Measurements from ENCODE around the gene FLYWCH1. TPM values are rescaled to one million over a fixed set of nuclear protein-coding genes. Genes with fewer than 3 reads are reported as not detected.
A peak's percentile ranks its signal among the peaks of the same experiment; 100 is the strongest.

FLYWCH1 gene
- 10 to 100 TPM; 30.3 to 34.9 (median 33.7) TPM for total RNA-seq (2021; fragmentation: NEBNext Ultra II Directional; extraction: Animal tissue kit (Norgen Biotek cat#: 25700))
- long read RNA-seq, full-length matches to known transcripts: 15 of 28 reads
- long read RNA-seq, partial matches to known transcripts: 4 of 28 reads
- long read RNA-seq, other reads (novel, unspliced or antisense): 9 of 28 reads

GRCh38 chr16:2911638-2912329 lies at the start of gene FLYWCH1:
Gene FLYWCH1 (plus strand): TSS chr16:2911931. CDS start chr16:2929686, 17,755 bp downstream.
- no peaks in the 10 kb centered on the region for H3K27me3 Mint-ChIP-seq (ENCODE audit: insufficient read depth)
- TF ChIP-seq CTCF (IDR thresholded peaks at IDR 0.05): no peak
- peaks cover 46% of the 10 kb centered on the region for H3K4me1 Mint-ChIP-seq (ENCODE audit: low read depth)
- H3K36me3 Mint-ChIP-seq (ENCODE audit: low read depth): 0 out of 2 replicates have a peak, but pooled peaks cover 4% of the 10 kb centered on the region
- peak within 1 kb of the TSS; percentile 86 for H3K4me3 Mint-ChIP-seq
- H3K27ac Mint-ChIP-seq: peak within 1 kb of the TSS; percentile 93
- DNase-seq: peak; percentile 94
- no peaks in the 10 kb centered on the region for H3K9me3 Mint-ChIP-seq

GRCh38 chr16:2865651-2866050 lies 46.1 kb upstream of the FLYWCH1 start:
- Mint-ChIP-seq H3K36me3 (ENCODE audit: low read depth) (peaks cover 6% of the 10 kb centered on the region; the same call in 1 of the 2 replicates), H3K4me3 (no peak overlapping the region), H3K4me1 (ENCODE audit: low read depth) (peaks cover 13% of the 10 kb centered on the region), H3K9me3 (peaks cover 6% of the 10 kb centered on the region), H3K27ac (no peak overlapping the region), H3K27me3 (ENCODE audit: insufficient read depth) (peaks cover 6% of the 10 kb centered on the region; the same call in 1 of the 2 replicates)
- no peak for TF ChIP-seq CTCF (IDR thresholded peaks at IDR 0.05)
- no peak for DNase-seq

GRCh38 chr16:2866431-2866830 lies 45.3 kb upstream of the FLYWCH1 start:
- TF ChIP-seq CTCF (IDR thresholded peaks at IDR 0.05): no peak
- DNase-seq: no peak
- H3K4me1 Mint-ChIP-seq (ENCODE audit: low read depth): peaks cover 13% of the 10 kb centered on the region
- H3K27me3 Mint-ChIP-seq (ENCODE audit: insufficient read depth): peaks cover 6% of the 10 kb centered on the region; the same call in 1 of the 2 replicates
- peaks cover under 1% of the 10 kb centered on the region; the same call in 1 of the 2 replicates for H3K36me3 Mint-ChIP-seq (ENCODE audit: low read depth)
- H3K4me3 Mint-ChIP-seq: no peak overlapping the region
- no peak overlapping the region; the same call in 1 of the 2 replicates for H3K27ac Mint-ChIP-seq
- H3K9me3 Mint-ChIP-seq: peaks cover 1% of the 10 kb centered on the region; the same call in 1 of the 2 replicates

GRCh38 chr16:2867661-2867986 lies 44.1 kb upstream of the FLYWCH1 start:
- Mint-ChIP-seq H3K27me3 (ENCODE audit: insufficient read depth) (peaks cover 6% of the 10 kb centered on the region; the same call in 1 of the 2 replicates), H3K36me3 (ENCODE audit: low read depth) (no peaks in the 10 kb centered on the region), H3K4me3 (peak overlapping the region; percentile 90), H3K27ac (peak overlapping the region; percentile 98), H3K9me3 (no peaks in the 10 kb centered on the region), H3K4me1 (ENCODE audit: low read depth) (peaks cover 14% of the 10 kb centered on the region)
- DNase-seq: no peak
- TF ChIP-seq CTCF (IDR thresholded peaks at IDR 0.05): no peak

GRCh38 chr16:2867987-2868789 lies 43.5 kb upstream of the FLYWCH1 start:
- Mint-ChIP-seq H3K4me1 (ENCODE audit: low read depth) (peaks cover 19% of the 10 kb centered on the region), H3K9me3 (no peaks in the 10 kb centered on the region), H3K36me3 (ENCODE audit: low read depth) (no peaks in the 10 kb centered on the region), H3K27ac (peak overlapping the region; percentile 98), H3K27me3 (ENCODE audit: insufficient read depth) (peaks cover 6% of the 10 kb centered on the region; the same call in 1 of the 2 replicates), H3K4me3 (peak overlapping the region; percentile 90)
- DNase-seq: peak; percentile 93
- peak; percentile 99 for TF ChIP-seq CTCF (IDR thresholded peaks at IDR 0.05)

Measured in HFFc6 (cell line).